ENCODE results near the gene AGXT.

GRCh38 chr2:240895656-240896388 lies 27.2 kb downstream of the AGXT start, which contains the start of gene MAB21L4:
- TF ChIP-seq CTCF (IDR thresholded peaks at IDR 0.05), result no peak
- TF ChIP-seq POLR2AphosphoS5 (IDR thresholded peaks at IDR 0.05; ENCODE audit: insufficient read depth in 1 of 2, low read depth in 1 of 2), result no peak

Measured in vagina (tissue), 2 donors.